Naive thymus-derived CD4-positive, alpha-beta T cell (primary cell): ENCODE data around the gene EGR1. TPM values are rescaled to one million over a fixed set of nuclear protein-coding genes. Genes with fewer than 3 reads are reported as not detected.
A peak's percentile ranks its signal among the peaks of the same experiment; 100 is the strongest.

ENCODE experiments used
- ATAC-seq: fragments of 150-1000 bp; cut with Tn5 transposase; 2 replicates; pipeline ENCODE4 v1.10.0; 2021; ENCODE audit warnings: mild to moderate bottlenecking, moderate library complexity
- CTCF ChIA-PET: fragments of 350-600 bp; sonication (Branson Sonifier 250); formaldehyde crosslinking; loops from one replicate; lab custom pipeline; 2021; ENCODE audit warnings: antibody characterized with exemption; lab: Charles Lee
- POLR2A ChIA-PET: fragments of 350-600 bp; sonication (Branson Sonifier 250); formaldehyde crosslinking; loops from one replicate; lab custom pipeline; 2021; ENCODE audit warnings: antibody characterized with exemption, inconsistent platforms; lab: Charles Lee
- DNase-seq, 9 donors: peaks; one replicate each; pipeline versions ENCODE4 v3.0.0 to v3.0.0-alpha.2; 2020 to 2022; ENCODE audit warnings: mixed read lengths in 1 of 9
- H3K27ac ChIP-seq: one replicate; pipeline ENCODE4 v1.7.0; 2013; ENCODE audit warnings: mild to moderate bottlenecking, low read depth, low read length, moderate library complexity
- H3K27me3 ChIP-seq, 2 donors: one replicate each; pipeline ENCODE4 v1.7.0; 2013; ENCODE audit warnings: low read length in 2 of 2, mild to moderate bottlenecking in 2 of 2, moderate library complexity in 2 of 2; ENCODE audit not compliant: control insufficient read depth in 2 of 2, insufficient read depth in 2 of 2
- H3K36me3 ChIP-seq, 3 experiments: 1 replicate in 2 of 3; 2 replicates in 1 of 3; pipeline ENCODE4 v1.7.0; 2013; ENCODE audit warnings: low read length in 3 of 3, mild to moderate bottlenecking in 3 of 3, moderate library complexity in 1 of 3; ENCODE audit not compliant: insufficient read depth in 3 of 3, control insufficient read depth in 2 of 3
- H3K4me1 ChIP-seq, 2 donors: one replicate each; pipeline ENCODE4 v1.7.0; 2013; ENCODE audit warnings: low read length in 2 of 2, mild to moderate bottlenecking in 2 of 2, moderate library complexity in 1 of 2; ENCODE audit not compliant: control insufficient read depth in 2 of 2, insufficient read depth in 2 of 2
- H3K4me3 ChIP-seq: 2 replicates; pipeline ENCODE4 v1.7.0; 2013; ENCODE audit warnings: mild to moderate bottlenecking, low read length
- H3K9me3 ChIP-seq, 3 experiments: 1 replicate in 2 of 3; 2 replicates in 1 of 3; pipeline ENCODE4 v1.7.0; 2013; ENCODE audit warnings: low read length in 3 of 3; ENCODE audit not compliant: control insufficient read depth in 2 of 3
- H3K27ac Mint-ChIP-seq, 9 donors: one replicate each; pipeline ENCODE4 v1.8.0; 2020 to 2022; ENCODE audit warnings: mixed read lengths in 9 of 9, mild to moderate bottlenecking in 8 of 9, moderate library complexity in 5 of 9, inconsistent platforms in 2 of 9
- H3K27me3 Mint-ChIP-seq, 5 donors: one replicate each; pipeline ENCODE4 v1.8.0; 2021 to 2022; ENCODE audit warnings: mixed read lengths in 5 of 5, mild to moderate bottlenecking in 1 of 5
- H3K36me3 Mint-ChIP-seq, 5 donors: one replicate each; pipeline ENCODE4 v1.8.0; 2020 to 2022; ENCODE audit warnings: mixed read lengths in 5 of 5, mild to moderate bottlenecking in 3 of 5, inconsistent platforms in 1 of 5
- H3K4me1 Mint-ChIP-seq, 7 donors: one replicate each; pipeline ENCODE4 v1.8.0; 2020 to 2022; ENCODE audit warnings: mixed read lengths in 7 of 7, mild to moderate bottlenecking in 3 of 7, inconsistent platforms in 1 of 7
- H3K4me3 Mint-ChIP-seq, 10 donors: one replicate each; pipeline ENCODE4 v1.8.0; 2020 to 2022; ENCODE audit warnings: mild to moderate bottlenecking in 10 of 10, mixed read lengths in 10 of 10, moderate library complexity in 6 of 10, inconsistent platforms in 2 of 10
- H3K9me3 Mint-ChIP-seq, 11 donors: one replicate each; pipeline ENCODE4 v1.8.0; 2020 to 2022; ENCODE audit warnings: mixed read lengths in 11 of 11, mild to moderate bottlenecking in 4 of 11, inconsistent platforms in 1 of 11, moderate library complexity in 1 of 11
- intact Hi-C, 2 donors: fragments of 100-400 bp; cut with micrococcal nuclease; formaldehyde crosslinking; loops; one replicate each; pipeline ENCODE4 v1.15.1; 2023
- polyA plus RNA-seq, 2 donors: library from polyadenylated mRNA; unstranded; fragments of 300-500 nt; fragmentation: Illumina TruSeq; gene quantifications; one replicate each; pipeline ENCODE4 v1.2.3, GENCODE V29; 2021
- total RNA-seq, 6 experiments: library from RNA in 5 of 6; stranded (reverse) in 5 of 6; gene quantifications; 1 replicate in 5 of 6; 2 replicates in 1 of 6; pipeline ENCODE4 v1.2.3 and lab custom pipeline; 2021 to 2026

The EGR1 gene
- total and polyA plus RNA-seq, 7 experiments from 2014 or later = 0.14 to 68.6 (median 6.8) TPM; not detected in 1

GRCh38 chr5:138488481-138488945 lies 23.2 kb downstream of the EGR1 start:
- intact Hi-C loops = no loop called here

GRCh38 chr5:138489683-138490061 lies 24.4 kb downstream of the EGR1 start:
- intact Hi-C loops = no loop called here
- no peak overlapping the region for H3K27ac Mint-ChIP-seq

More at GRCh38 chr5:138488481-138488945, 23.2 kb downstream of the EGR1 start:
- Mint-ChIP-seq H3K9me3 (no peaks in the 10 kb centered on the region), H3K4me3 (no peak overlapping the region), H3K27me3 (peaks cover 0 to 44% (median 5%) of the 10 kb centered on the region in 5 donors), H3K27ac (no peak overlapping the region), H3K36me3 (no peaks in the 10 kb centered on the region), H3K4me1 (peaks cover 8 to 20% (median 12%) of the 10 kb centered on the region in 7 donors)
- ATAC-seq = no peak
- Histone ChIP-seq H3K4me3 (no peak overlapping the region), H3K27ac (no peak overlapping the region), H3K27me3 (peaks cover 0 to 6% of the 10 kb centered on the region in 2 donors), H3K4me1 (peaks cover 13 to 14% of the 10 kb centered on the region in 2 donors), H3K36me3 (no peaks in the 10 kb centered on the region), H3K9me3 (no peaks in the 10 kb centered on the region)
- POLR2A ChIA-PET = no interaction called here
- DNase-seq = no peak
- CTCF ChIA-PET = interaction anchor here (1.7 kb wide), 1 partner anchor 12 kb away, joined by 3 read pairs; no protein-coding TSS in a partner anchor

DNA sequence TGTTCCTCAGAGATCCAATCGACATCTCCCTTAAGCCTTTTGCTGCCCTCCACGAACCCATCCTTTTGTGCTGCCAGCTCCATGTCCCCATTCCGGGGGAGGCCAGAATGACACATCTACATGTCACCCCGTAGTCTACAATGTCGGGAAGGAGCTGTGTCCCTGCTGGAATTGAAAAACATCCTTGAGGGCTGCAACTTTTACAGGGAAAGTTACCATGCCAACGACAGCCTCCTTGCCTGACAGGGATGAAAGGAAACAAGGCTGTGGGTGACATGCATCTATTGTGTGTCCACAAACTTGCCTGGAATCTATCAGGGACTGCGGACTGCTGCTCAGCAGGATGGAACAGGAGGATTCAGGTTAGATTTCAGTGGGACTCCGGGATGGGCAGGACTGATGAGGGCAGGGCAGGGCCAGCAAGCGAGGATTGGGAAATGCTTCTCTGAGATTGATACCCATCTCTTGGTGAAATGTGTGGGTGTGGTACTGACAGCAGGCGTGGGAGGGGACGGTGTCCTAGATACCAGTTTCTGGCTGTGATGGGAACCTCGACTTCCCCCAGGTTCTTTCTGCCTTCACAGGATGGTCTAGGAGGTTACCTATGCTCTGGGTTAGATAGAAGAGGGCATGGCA lies 25.5 kb downstream of the EGR1 start:
- Histone ChIP-seq H3K9me3 (no peaks in the 10 kb centered on the region), H3K4me3 (no peak overlapping the region), H3K4me1 (peaks cover 13 to 14% of the 10 kb centered on the region in 2 donors), H3K36me3 (no peaks in the 10 kb centered on the region), H3K27ac (no peak overlapping the region), H3K27me3 (peaks cover 0 to 6% of the 10 kb centered on the region in 2 donors)
- ChIA-PET POLR2A (interaction anchor here (0.6 to 2.4 kb wide), 3 partner anchors 25 to 1360 kb away, joined by 3 to 15 read pairs (median 4); partner anchors contain the start of gene EGR1), CTCF (no interaction called here)
- Mint-ChIP-seq H3K9me3 (no peaks in the 10 kb centered on the region), H3K4me1 (peaks cover 8 to 21% (median 13%) of the 10 kb centered on the region in 7 donors), H3K27ac (peak overlapping the region in 2 of 9 donors; percentile 8 to 25), H3K36me3 (no peaks in the 10 kb centered on the region), H3K4me3 (peak overlapping the region; percentile 20 to 74 (median 59)), H3K27me3 (peaks cover 0 to 41% (median 5%) of the 10 kb centered on the region in 5 donors)
- DNase-seq (no peak), ATAC-seq (no peak)
- intact Hi-C loops = no loop called here

More at GRCh38 chr5:138489683-138490061, 24.4 kb downstream of the EGR1 start:
- Mint-ChIP-seq H3K27me3 (peaks cover 0 to 42% (median 5%) of the 10 kb centered on the region in 5 donors), H3K4me1 (peaks cover 8 to 21% (median 13%) of the 10 kb centered on the region in 7 donors), H3K4me3 (no peak overlapping the region), H3K36me3 (no peaks in the 10 kb centered on the region), H3K9me3 (no peaks in the 10 kb centered on the region)
- H3K36me3 ChIP-seq = no peaks in the 10 kb centered on the region
- ATAC-seq = no peak
- peaks cover 0 to 6% of the 10 kb centered on the region in 2 donors for H3K27me3 ChIP-seq
- POLR2A ChIA-PET = interaction anchor here (2.4 kb wide), 1 partner anchor 24 kb away, joined by 15 read pairs; the partner anchor contains the start of gene EGR1
- no peak overlapping the region for H3K27ac ChIP-seq
- H3K4me3 ChIP-seq = no peak overlapping the region
- no peaks in the 10 kb centered on the region for H3K9me3 ChIP-seq
- CTCF ChIA-PET = interaction anchor here (1.7 kb wide), 1 partner anchor 10 kb away, joined by 3 read pairs; no protein-coding TSS in a partner anchor
- DNase-seq = no peak
- peaks cover 13 to 14% of the 10 kb centered on the region in 2 donors for H3K4me1 ChIP-seq

GRCh38 chr5:138491284-138491648 lies 26.0 kb downstream of the EGR1 start:
- H3K27me3 ChIP-seq = peaks cover 0 to 6% of the 10 kb centered on the region in 2 donors
- Mint-ChIP-seq H3K9me3 (no peaks in the 10 kb centered on the region), H3K27me3 (peaks cover 0 to 41% (median 5%) of the 10 kb centered on the region in 5 donors), H3K4me1 (peaks cover 8 to 21% (median 13%) of the 10 kb centered on the region in 7 donors), H3K27ac (peak overlapping the region in 1 of 9 donors; percentile 8), H3K36me3 (no peaks in the 10 kb centered on the region), H3K4me3 (peak overlapping the region; percentile 34 to 74 (median 58))
- CTCF ChIA-PET = no interaction called here
- POLR2A ChIA-PET = interaction anchor here (2.4 kb wide), 1 partner anchor 26 kb away, joined by 15 read pairs; the partner anchor contains the start of gene EGR1
- DNase-seq (no peak), ATAC-seq (no peak)
- H3K27ac ChIP-seq = no peak overlapping the region
- no peaks in the 10 kb centered on the region for H3K36me3 ChIP-seq
- H3K4me1 ChIP-seq = peaks cover 13 to 14% of the 10 kb centered on the region in 2 donors
- intact Hi-C loops = no loop called here
- no peaks in the 10 kb centered on the region for H3K9me3 ChIP-seq
- peak overlapping the region; percentile 57 for H3K4me3 ChIP-seq

GRCh38 chr5:138491669-138492559 lies 26.6 kb downstream of the EGR1 start:
- no peaks in the 10 kb centered on the region for H3K36me3 ChIP-seq
- H3K4me1 ChIP-seq = peaks cover 13 to 14% of the 10 kb centered on the region in 2 donors
- POLR2A ChIA-PET = interaction anchor here (1.0 to 1.7 kb wide), 2 partner anchors 27 to 33 kb away, joined by 4 to 16 read pairs; partner anchors contain the start of gene EGR1
- CTCF ChIA-PET = interaction anchor here (1.1 to 1.2 kb wide), 2 partner anchors 28 to 42 kb away, joined by 3 to 5 read pairs; no protein-coding TSS in a partner anchor
- DNase-seq (peak; percentile 66 to 87 (median 81)), ATAC-seq (peak; percentile 99)
- H3K27ac ChIP-seq = peak overlapping the region; percentile 37
- H3K4me3 ChIP-seq = peak overlapping the region; percentile 69
- H3K4me3 Mint-ChIP-seq = peak overlapping the region; percentile 76 to 97 (median 92)
- peaks cover 8 to 21% (median 13%) of the 10 kb centered on the region in 7 donors for H3K4me1 Mint-ChIP-seq
- H3K36me3 Mint-ChIP-seq = no peaks in the 10 kb centered on the region
- no peaks in the 10 kb centered on the region for H3K9me3 ChIP-seq
- H3K27me3 Mint-ChIP-seq = peaks cover 0 to 38% (median 5%) of the 10 kb centered on the region in 5 donors
- H3K27me3 ChIP-seq = peaks cover 0 to 6% of the 10 kb centered on the region in 2 donors
- H3K27ac Mint-ChIP-seq = peak overlapping the region in 7 of 9 donors; percentile 40 to 90 (median 67)
- intact Hi-C loops = loop anchor here (1.0 kb wide), 7 partner anchors 27 to 279 kb away; partner anchors contain the start of genes EGR1 (in 2 of the 2), ETF1 (in 2 of the 2), CDC23 (in 1 of the 2) and HSPA9 (in 1 of the 2)
- no peaks in the 10 kb centered on the region for H3K9me3 Mint-ChIP-seq
